ENCODE measurements around the gene KCNH6. TPM values are rescaled to one million over a fixed set of nuclear protein-coding genes. Genes with fewer than 3 reads are reported as not detected.

Gene KCNH6
- total RNA-seq, 4 donors from 2014 or later = not detected

DNA sequence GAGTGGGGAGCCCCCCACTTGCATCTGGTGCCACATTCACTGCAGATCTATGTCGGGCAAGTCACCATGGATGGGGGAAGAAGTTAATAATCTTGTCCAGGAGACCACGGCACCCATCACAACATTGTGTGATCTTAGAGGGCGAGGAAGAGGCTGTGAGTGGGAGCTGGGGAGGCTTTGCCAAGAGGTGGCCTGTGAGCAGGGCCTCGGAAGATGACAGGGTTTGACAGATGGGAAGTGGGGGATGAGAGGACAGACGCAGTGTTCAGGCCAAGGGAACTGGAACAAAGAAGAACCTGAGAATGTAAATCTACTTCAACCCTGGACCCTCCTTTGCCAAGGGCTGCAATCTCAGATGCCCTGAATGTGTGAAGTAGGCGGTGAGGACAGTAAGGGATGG is 33.9 kb upstream of the KCNH6 start:
- TF ChIP-seq CTCF (IDR thresholded peaks at IDR 0.05; ENCODE audit: low read depth) = no peak

DNA sequence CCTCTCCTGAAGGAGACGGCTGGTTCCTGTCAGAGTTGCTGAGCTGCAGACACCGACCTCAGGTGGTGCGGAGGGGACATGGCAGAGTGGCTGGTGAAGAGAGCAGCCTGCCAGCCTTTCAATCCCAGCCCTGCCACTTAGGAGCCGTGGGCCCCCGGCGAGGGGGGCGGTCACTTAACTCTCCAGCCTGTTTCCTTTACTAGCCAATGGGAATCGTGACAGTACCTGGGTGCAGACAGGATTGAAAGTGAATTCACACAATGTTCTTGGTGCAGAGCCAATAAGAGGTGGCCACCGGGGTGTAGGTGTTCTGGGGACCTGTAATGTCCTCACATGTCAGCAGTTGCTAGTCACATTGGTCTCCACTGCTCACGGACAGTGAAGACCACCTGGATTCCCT is 32.8 kb upstream of the KCNH6 start:
- no peak for TF ChIP-seq CTCF (IDR thresholded peaks at IDR 0.05; ENCODE audit: low read depth)

DNA sequence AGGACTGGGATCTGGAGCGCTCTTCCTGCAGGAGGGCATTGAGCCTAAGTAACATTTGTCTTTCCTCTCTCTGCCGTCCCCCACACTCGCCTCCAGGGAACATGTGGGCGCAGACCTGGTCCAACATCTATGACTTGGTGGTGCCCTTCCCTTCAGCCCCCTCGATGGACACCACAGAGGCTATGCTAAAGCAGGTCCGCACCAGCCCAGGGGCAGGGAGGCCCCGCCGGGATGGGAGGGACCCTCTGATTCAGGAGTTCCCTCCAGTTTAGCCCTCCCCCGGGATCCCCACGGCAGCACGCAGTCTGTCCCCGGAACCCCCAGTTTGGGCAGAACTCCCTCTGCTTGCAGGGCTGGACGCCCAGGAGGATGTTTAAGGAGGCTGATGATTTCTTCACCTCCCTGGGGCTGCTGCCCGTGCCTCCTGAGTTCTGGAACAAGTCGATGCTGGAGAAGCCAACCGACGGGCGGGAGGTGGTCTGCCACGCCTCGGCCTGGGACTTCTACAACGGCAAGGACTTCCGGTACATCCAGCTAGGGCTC is 32.2 kb upstream of the KCNH6 start:
- no peak for TF ChIP-seq CTCF (IDR thresholded peaks at IDR 0.05; ENCODE audit: low read depth)

GRCh38 chr17:63491413-63491812 is 31.7 kb upstream of the KCNH6 start:
- TF ChIP-seq CTCF (IDR thresholded peaks at IDR 0.05; ENCODE audit: low read depth) = no peak

DNA sequence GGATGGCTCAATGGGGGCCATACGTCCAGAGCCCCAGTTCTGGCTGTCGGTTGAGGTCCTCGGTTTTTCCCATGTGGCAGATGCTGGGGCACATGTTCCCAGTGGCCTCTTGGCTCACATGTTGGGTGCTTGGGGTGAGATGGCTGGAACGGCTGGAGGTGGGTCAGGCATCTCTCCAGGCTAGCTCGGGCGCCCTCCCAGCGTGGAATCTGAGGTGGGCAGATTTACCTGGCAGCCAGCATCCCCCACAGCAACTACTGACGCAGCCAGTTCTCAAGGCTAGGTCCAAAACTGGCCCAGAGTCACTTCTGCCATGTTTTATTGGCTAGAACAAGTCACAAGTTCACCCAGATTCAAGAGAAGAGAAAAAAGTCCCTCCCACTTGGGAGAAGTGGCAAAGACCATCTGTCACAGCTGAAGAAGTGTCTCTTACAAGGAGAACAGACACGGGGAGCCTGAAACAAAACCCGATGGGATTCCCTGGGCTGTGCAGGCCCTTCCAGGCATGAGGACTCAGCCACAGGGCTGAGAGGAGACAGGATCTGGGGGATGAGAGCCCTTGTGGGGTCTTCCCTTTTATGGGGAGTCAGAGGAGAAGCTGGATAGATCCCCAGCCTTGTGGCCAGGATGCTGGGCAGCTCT is 31.1 kb upstream of the KCNH6 start:
- no peak for TF ChIP-seq CTCF (IDR thresholded peaks at IDR 0.05; ENCODE audit: low read depth)

GRCh38 chr17:63492940-63493339 is 30.2 kb upstream of the KCNH6 start:
- TF ChIP-seq CTCF (IDR thresholded peaks at IDR 0.05; ENCODE audit: low read depth) = no peak

DNA sequence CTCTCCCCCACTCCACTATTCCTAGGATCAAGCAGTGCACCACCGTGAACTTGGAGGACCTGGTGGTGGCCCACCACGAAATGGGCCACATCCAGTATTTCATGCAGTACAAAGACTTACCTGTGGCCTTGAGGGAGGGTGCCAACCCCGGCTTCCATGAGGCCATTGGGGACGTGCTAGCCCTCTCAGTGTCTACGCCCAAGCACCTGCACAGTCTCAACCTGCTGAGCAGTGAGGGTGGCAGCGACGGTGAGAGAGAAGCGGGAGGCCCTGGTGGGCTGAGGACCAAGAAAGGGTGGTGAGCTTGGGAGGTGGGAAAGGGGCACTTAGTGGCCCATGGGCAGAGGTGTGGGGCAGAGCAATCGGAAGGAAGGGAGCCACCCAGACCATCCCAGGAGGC is 29.7 kb upstream of the KCNH6 start:
- no peak for TF ChIP-seq CTCF (IDR thresholded peaks at IDR 0.05; ENCODE audit: low read depth)
